DMS79 treated with DMSO at 0.1 percent for 48 hours (cell line): Measurements from ENCODE around the gene ETNK2.

ENCODE experiments used
- DNase-seq: peaks from one replicate; lab custom pipeline; 2025; lab: John Stamatoyannopoulos, UW

The ETNK2 gene

DNA sequence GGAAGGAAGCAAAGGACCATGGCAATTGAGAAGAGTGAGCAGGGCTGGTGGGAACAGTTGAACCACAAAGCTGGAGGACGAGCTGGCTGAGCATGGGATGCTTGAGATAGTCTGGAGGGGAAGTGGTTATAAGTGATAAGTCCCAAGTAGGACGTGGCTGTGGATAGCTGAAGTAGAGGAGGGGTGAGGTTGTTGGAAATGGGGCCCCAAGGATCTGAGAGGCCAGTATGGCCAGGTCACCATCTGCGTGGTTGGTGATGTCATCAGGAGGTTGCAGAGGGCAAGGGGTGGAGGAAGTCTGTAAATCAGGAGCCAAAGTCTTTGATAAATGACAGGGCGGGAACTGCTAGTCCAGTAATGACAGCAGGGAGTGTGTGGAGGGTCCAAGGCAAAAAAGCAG, 25.3 kb upstream of the ETNK2 start:
- DNase-seq: no peak

DNA sequence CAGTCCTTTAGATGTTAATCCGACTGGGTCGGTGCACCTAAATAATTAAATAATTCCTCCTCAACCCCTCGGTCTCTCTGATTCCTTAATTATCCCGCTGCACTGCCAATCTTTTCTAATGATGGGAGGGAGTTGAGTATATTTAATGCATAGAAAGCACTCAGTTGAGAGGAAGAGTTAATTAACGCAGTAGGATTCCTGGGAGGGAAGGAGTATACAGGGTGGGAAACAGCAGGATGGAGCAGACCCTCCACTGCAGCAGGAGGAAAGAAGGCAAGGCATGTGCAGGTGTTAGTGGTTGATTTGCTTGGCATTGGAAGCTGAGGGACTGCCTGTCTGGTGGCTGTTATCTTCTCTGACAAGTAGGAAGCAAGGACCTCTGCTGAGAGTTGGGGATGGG, 24.2 kb upstream of the ETNK2 start:
- no peak for DNase-seq

DNA sequence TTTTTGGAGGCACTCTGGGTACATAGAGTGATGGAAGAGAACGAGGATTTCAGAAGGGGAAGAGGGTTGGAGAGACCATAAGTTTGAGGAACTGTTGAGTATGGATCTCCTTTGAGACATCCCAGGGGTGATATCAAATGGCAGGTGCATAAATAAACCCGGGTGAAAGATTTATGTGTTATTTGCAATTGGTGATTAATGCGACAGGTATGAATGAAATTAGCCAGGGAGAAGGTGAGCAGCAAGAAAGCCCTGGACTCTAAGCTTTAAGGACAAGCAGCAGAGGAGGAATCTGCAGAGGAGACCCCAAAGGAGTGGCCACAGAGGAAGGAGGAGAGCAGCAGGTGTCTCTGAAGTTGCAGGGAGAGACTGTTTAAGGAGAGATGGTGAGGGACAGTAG, 23.1 kb upstream of the ETNK2 start:
- no peak for DNase-seq

DNA sequence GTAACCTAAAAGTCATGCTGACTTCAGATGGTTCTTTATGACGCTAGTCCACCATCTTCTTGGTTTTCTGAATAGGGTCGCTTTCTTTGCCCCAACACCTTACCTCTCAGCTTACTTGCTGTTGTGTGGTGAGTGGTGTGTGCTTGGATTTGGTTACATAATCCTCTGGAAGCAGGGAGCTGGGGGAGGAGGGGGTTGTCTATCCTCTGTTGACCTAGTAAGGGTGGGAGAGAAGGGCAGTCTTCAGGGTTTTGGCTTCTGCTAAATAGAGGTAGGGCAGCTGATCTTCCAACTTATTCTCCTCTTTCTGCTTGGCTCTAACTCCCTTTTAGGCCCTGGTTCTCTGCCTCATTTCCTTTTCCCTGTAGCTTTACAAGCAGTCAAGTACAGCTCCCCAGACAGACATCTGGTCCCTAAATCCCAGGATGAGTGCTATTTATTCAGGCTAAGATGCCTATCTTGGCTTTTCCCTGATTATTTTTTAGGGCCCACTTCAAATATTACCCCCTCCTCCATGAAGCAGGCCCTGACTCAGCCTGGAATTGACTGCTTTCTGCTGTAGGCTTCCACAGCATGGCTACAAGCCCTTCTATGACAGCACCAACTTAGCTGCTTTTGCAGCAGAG, 20.7 kb upstream of the ETNK2 start:
- DNase-seq: no peak

DNA sequence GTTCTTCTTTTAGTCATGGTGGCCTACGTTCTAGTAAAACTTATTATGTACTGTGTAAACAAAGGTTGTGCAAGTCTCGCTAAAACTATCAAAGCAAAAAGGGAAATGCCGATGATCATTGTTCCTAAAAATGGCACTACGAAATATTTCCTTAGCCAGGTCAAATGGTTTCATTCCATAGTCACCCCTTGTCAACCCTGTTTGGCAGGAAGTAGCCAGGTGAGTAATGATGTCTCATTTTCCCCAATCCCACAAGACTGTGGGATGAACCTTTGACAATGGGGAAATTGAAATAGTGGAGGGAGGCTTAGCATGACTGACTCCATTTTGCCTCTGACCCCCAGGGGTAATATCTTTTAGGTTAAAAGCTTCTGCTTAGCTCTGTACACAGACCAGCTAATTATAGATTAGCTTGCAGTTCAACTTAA, 19.9 kb upstream of the ETNK2 start:
- DNase-seq: no peak

DNA sequence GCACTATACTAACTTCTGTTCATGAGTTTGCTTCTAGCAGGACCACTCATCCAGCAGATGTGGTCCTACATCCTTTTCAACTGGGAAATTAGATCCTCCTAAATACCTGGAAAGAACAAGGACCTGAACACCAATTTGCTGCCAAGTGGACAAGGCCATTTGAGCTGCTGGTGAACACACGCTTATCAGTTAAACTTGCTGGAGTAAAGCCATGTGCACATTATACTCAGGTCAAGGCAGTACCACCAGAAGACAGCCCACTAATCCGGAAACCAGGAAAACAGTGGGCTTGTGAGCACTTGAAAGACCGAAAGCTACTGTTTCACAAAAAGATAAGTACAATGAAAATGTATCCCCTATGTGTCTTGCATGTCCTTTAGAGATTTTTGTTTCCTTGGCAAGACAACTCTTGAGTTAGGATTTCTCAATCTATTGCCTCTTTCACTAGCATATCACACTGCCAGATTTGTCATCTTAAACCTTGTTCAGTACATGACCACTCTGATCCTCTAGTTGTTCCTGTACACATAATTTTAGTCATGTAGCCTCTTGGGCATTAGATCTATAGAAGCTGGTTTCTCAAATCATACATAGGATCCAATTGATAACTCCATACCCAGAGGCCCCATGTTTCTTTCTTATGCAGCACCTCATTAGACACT, 18.8 kb upstream of the ETNK2 start:
- no peak for DNase-seq

DNA sequence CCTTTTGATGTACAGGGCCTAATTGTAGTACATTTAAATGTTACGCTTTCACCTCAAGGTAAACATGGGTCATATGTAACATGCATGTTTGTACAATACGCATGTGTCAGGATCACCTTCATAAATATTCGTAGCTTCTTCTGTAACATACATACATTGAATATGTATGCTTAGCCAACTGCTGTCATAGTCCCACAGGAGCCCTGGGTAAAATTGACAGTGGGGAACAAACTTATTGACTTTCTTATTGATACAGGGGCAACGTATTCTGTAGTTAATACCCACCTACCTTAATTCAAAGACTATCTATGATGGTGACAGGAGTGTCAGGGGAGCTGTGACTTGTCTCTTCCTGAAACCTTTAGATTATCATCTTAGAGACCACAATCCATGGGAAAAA, 18.0 kb upstream of the ETNK2 start:
- DNase-seq: no peak

DNA sequence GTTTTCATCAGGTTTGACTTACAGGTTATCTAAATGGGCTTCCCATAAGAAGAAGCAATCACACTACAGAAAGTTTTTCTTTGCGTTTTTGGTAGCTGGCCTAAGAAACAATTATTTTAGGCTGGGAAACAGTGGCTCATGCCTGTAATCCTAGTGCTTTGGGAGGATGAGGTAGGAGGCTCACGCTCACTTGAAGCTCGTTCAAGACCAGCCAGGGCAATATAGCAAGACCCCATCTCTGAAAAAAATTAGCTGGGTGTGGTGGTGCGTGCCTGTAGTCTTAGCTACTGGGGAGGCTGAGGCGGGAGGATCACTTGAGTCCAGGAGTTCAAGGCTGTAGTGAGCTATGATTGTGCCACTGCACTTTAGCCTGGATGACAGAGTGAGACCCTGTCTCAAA, 15.9 kb upstream of the ETNK2 start:
- no peak for DNase-seq

DNA sequence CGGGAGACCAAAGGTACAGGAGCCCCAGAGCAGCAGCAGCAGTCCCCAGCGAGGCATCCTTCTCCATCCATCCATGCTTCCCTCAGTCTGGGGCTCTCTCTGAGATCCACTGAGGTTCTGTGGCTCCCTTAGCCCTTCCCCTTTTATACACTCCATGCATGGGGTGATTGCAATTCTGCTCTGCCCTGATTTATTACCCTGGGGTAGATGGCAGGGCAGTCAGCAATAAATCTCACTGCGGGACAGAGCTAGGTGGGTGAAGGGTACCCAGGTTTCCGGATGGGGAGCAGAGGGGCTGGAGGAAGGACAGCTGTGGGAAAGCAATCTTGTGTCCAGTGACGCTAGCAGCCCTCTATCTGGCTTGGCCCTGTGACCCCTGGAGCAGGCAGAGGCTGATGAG, 14.4 kb upstream of the ETNK2 start, which contains the start of gene REN:
TSS of gene REN (minus strand) at position 119 of the 400 bp plus-strand sequence. CDS start at position 75, 44 bp downstream.
- no peak for DNase-seq

DNA sequence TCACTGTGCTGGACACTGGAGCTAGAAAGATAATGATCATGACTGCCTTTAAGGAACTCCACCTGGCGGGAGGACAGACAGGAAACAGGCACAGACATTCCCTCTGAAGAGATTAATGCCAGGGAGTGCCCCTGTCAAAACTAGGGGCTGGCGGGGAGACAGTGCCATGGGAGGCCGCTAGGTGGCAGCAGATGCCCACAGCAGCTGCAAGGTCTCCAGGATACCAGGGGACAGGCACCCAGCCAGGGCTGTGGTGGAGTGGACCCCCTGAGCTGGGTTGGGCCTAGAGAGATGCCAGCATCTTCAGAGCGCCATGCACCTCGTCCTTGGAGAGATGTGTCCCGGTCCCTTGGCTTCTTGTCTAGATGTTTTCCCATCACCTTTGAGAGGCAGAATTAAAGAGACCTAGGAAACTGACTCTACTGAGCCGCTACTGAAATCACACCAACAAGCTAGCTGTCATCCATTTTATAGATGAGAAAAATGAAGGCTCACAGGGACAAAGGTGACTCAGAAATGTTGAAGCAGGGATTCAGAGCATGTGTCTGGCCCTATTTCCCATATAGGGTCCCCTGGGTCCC, 10.7 kb upstream of the ETNK2 start:
- DNase-seq: peak; percentile 71

DNA sequence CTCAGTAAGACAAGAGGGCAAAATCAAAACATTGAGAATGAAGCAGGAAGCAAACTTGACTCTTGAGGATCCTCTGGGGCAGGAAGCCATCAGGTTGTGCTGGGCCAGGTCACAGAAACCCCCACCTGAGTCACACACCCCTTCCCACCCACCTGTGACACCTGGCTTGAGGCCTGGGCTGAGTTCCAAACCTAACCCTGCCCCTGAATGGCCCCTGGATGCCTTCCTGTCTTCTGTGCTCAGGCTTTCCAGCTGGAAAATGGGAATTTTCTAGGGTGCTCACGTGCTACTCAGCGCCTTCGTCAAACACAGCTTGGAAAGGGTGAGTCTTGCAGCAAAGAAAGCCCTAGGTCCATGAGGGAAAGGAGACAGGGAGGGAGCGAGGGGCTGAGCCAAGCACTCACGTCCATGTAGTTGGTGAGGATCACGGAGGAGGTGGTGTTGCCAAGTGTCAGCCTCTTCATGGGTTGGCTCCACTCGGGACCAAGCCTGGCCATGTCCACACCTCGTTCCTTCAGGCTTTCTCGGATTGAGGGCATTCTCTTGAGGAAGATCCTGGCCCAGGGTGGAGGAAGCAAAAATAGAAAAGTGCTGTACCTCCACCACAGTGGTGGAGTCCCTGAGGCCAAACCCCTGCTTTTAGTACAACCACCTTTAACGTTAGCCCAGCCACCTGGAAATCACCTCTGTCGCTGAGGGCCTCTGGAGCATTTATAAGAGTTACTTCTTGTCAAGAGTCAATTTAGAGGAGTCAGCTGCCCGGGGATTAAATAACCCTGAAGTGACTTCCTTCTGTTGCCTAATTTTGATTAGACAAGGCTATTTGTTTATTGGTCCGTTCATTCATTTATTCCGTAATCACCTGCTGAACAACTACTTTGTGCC, 10.0 kb upstream of the ETNK2 start:
- DNase-seq: no peak

DNA sequence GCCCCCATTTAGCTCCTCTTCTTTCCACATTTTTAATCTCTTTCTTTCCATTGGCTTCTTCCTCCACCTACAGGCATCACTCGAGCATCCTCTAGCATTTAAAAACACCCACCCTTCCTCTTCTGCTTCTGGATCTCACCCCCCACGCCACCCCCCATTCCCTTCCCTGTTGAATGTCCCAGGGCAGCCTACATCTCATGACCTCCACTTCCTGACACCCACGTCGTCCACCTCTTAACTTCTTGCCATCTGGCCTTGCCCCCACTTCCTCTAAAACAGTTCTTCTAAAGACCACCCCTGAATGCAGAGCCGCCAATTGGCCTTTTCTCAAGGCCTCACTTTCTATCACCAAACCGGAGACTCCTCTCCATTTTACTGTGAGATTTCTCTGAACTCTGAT, 6.1 kb upstream of the ETNK2 start:
- no peak for DNase-seq

DNA sequence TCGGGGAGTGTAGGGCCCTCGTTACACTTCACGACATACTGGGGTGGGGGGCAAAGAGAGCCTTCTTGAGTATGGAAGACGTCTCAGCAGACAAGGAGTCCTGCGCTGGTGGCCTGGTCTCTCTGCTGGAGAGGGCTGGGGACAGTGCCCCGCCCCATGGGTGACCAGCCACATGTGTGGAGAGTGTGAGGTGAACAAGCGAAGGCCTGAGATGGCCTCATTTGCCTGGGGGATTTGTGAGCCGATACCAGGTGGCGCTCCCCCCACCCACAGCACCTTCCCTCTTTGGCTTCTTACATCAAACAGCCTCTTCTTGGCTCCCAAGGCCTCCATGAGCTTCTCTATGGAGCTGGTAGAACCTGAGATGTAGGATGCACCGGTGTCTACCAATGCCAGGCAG, 4.0 kb upstream of the ETNK2 start:
- DNase-seq: no peak

DNA sequence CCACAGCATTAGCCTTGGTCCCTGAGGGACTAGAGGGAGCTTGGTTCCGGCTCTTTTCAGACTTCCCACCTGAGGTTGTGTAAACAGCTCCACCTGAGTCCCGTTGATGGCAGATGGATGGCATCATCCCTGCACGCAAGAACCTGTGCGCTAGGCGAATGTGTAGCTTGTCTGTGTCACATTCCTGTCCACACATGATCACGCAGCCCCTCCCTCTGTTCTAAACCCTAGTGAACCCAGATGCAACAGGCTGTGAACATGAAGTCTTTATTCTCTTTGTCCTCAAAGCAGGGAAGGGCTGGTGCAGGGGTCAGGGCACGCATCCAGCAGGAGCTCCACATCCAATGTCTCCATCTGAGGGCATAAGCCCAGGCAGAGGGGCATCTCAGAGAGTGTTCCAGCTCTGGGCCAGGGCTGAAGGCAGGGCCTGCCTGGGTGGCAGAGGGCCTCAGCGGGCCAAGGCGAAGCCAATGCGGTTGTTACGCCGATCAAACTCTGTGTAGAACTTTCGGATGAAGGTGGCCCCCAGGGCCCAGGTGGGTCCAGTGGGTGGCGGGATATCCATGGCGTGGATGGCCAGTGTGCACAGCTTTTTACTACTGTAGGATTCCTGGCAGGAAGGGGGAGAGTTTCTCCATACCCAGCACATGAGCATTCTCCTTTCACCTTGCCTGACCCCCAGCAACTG, 2.9 kb upstream of the ETNK2 start:
- no peak for DNase-seq

DNA sequence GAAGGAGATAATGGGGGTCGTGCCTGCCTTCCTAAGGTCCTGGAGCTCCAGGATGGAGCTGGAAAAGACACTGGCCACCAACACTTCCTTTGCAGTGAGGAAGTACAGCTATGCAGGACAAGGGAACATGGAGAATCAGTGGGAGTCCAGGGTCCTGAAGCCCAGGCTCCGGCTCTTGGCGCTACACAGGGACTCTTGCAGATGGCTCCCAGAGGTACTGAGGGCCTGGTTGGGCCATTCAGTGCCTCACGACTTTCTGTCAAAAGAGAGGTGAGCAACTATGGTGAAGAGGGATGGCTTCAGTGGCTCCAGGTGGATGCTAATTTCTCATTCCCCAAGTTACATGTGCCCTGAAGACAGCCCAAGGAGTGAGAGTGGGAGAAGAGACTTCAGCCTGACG, 1.8 kb upstream of the ETNK2 start:
- DNase-seq: no peak

DNA sequence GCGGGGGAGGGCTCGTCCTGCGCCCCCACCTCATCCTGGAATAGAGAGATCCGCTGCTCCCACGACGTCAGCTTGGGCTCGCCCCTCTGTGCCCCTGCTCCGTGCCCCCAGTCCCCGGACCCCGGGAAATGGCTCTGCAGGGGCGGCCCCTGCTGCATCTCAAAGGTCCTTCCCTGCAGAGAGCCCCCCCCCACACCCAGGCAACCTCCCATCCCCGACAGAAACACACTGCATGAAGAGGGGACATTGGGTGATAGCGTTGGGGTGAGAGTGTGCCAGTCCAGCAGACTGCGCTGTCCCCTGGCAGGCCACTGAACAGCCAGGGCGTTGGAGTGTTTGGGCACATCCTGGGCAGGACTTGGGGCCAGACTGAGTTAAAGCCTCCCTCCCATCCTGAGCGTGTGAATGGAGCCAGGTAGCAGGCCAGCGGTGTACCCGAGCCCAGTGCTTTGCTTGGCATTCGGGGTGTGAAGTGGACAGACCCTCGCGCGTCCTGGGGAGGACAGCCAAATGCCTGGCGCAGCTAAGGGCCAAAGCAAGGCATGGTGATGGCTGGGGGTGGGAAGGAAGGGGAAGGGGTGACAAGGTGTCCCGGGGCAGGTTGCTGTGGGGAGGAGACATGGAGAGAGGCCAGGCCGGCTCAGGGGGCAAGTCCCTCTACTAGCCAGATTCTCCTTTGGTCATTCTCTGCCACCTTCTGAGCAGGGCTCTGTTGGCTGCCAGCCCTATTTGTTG, 633 bp upstream of the ETNK2 start:
- DNase-seq: peak; percentile 13

DNA sequence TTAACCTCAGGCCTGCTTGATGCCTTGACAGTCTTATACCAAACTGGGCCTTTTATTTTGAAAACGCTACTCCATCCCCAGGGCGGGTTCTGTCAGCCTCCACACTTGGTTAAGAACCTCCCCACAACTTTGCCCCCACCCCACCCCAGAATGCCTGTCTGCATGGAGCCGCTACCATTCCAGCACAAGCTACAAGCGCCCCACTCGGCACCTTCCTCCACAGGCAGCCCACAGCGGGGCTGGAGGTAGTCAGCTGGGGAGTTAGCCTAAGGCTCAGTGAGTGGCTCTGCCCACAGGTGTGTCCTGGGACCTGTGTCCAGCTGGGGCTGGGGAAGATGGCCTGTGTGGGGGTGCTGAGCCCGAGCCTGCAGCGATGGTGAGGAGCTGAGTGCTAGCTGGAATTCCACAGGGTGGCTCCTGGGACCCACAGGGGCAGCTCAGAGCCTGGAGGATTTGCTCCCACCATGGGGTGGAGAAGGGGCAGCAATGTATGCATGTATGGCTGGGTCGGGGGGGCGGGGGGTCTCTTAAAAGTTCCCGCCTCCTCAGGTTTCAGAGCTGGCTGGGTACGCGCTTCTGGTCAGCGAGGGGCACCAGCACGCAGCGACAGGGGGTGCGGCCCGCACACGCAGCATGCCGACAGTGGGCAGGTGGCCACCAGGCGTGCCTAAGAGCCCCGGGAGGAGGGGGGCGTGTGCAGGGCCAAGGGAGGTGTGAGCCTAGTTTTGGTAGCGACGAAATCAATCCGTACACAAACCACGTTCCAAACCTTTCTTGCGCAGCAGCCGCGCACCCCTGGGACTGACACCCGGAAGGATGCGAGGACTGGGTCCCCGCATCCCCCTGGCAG, 917 bp downstream of the ETNK2 start:
- peak; percentile 14 for DNase-seq

DNA sequence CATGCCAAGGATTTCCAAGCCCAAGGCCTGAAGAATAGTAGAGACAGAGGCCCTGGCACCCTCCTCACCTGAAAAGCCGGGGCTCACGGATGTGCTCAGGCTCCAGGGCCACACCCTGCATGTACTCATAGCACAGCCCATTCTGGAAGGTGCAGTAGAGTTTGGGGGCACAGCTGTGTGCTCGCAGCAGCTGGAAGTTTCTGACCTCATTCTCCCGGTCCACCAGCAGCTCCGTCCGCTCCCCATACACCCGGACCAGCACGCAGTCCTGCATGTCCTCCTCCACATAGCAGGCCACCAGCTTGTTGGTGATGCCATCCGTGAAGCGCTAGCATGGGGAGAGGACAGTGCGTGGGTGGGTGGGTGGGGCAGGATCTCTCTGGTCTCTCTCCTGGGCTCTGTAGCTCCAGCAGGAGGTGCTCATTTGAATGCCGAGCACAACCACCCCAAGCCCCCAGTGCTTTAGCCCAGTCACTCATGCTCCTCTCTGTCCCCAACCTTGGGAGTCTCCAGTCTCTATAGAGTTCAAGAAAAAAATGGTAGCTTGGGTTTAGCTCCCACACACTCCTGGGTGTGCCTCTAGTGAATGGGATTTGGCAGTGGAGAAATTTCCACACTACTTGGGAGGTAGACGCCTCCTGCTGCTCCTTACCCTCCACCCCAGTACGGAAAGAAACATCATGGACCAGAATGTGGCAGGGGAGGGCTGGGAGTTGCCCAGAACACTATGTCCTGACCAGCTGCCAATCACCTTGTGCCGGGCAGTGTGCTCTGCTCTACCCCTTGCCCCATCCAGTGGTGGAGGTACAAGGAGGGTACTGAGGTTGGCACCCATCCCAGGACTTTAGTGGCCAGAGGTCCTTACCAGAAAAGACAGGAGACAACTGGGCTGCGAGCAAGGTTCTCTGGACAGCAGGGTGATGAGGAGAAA, 1.9 kb downstream of the ETNK2 start:
- DNase-seq: peak; percentile 47

DNA sequence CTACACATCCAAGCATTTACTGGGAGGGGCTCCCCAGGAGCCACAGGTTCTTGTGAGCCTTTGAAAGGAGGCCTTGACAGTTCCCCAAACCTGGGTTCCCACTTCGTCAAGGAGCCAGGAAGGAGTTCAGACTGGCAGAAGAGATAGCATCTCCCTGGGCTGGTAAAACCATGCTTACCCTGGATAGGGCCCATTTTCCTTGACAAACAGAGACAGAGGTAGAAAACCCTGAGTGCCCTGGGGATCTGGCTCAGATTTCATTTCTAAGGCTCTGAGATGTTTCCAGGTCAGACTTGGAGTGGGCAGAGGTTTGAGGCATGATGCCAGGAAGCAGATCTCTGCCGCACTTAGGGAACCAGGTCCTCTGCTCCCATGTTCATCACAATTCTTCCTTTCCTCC, 2.7 kb downstream of the ETNK2 start:
- DNase-seq: peak; percentile 74
